GM23338 (cell line): Measurements from ENCODE around the gene MLLT10. TPM values are rescaled to one million over a fixed set of nuclear protein-coding genes. Genes with fewer than 3 reads are reported as not detected.

Experiments used
- ATAC-seq: fragments of 200-7000 bp; cut with Tn5 transposase; 3 replicates; pipeline ENCODE4 v1.9.1; 2020
- DNase-seq: peaks from one replicate; pipeline ENCODE4 v3.0.0-alpha.2; 2015; ENCODE audit warnings: low spot score
- H2AFZ ChIP-seq: fragments of 200-600 bp; sonication (generic); 2 replicates; pipeline ENCODE4 v1.8.0; 2016; ENCODE audit warnings: antibody characterized with exemption, mild to moderate bottlenecking, moderate library complexity
- H3F3A ChIP-seq: fragments of 200-600 bp; sonication (generic); replicated peaks from 2 replicates; pipeline ENCODE4 v1.8.0; 2017; ENCODE audit warnings: antibody characterized with exemption, mixed run types, low read depth
- H3K27ac ChIP-seq: fragments of 200-600 bp; sonication (generic); 2 replicates; pipeline ENCODE4 v1.6.1; 2016; ENCODE audit warnings: low read depth
- H3K27me3 ChIP-seq: fragments of 200-600 bp; sonication (generic); 2 replicates; pipeline ENCODE4 v1.8.0; 2016; ENCODE audit warnings: mild to moderate bottlenecking, mixed run types, moderate library complexity; ENCODE audit not compliant: insufficient read depth
- H3K36me3 ChIP-seq: fragments of 200-600 bp; sonication (generic); 2 replicates; pipeline ENCODE4 v1.8.0; 2016; ENCODE audit warnings: mild to moderate bottlenecking; ENCODE audit not compliant: insufficient read depth
- H3K4me1 ChIP-seq: fragments of 200-600 bp; sonication (generic); 2 replicates; pipeline ENCODE4 v1.8.0; 2016; ENCODE audit warnings: mild to moderate bottlenecking, moderate library complexity; ENCODE audit not compliant: insufficient read depth
- H3K4me2 ChIP-seq: fragments of 200-600 bp; sonication (generic); 2 replicates; pipeline ENCODE4 v1.7.1; 2017; ENCODE audit warnings: mixed run types
- H3K4me3 ChIP-seq: fragments of 200-600 bp; sonication (generic); 2 replicates; pipeline ENCODE4 v1.6.1; 2016; ENCODE audit warnings: mixed run types
- H3K79me2 ChIP-seq: fragments of 200-600 bp; sonication (generic); replicated peaks from 2 replicates; pipeline ENCODE4 v1.8.0; 2017; ENCODE audit warnings: mild to moderate bottlenecking; ENCODE audit not compliant: insufficient read depth
- H3K9me2 ChIP-seq: fragments of 200-600 bp; sonication (generic); 2 replicates; pipeline ENCODE4 v1.8.0; 2017; ENCODE audit not compliant: insufficient read depth
- H4K20me1 ChIP-seq: fragments of 200-600 bp; sonication (generic); replicated peaks from 2 replicates; pipeline ENCODE4 v1.8.0; 2017; ENCODE audit warnings: mild to moderate bottlenecking; ENCODE audit not compliant: insufficient read depth
- H3K27ac Mint-ChIP-seq: 2 replicates; pipeline ENCODE4 v1.8.0; 2020; ENCODE audit warnings: inconsistent platforms, mild to moderate bottlenecking, moderate library complexity, mixed read lengths
- H3K27me3 Mint-ChIP-seq: 3 replicates; pipeline ENCODE4 v1.8.0; 2022; ENCODE audit warnings: low read depth, mild to moderate bottlenecking, moderate library complexity, mixed read lengths, inconsistent platforms; ENCODE audit not compliant: insufficient read depth, poor library complexity
- H3K36me3 Mint-ChIP-seq: 3 replicates; pipeline ENCODE4 v1.8.0; 2021; ENCODE audit warnings: low read depth, mild to moderate bottlenecking, inconsistent platforms, moderate library complexity, mixed read lengths
- H3K4me1 Mint-ChIP-seq: 3 replicates; pipeline ENCODE4 v1.8.0; 2020; ENCODE audit warnings: mild to moderate bottlenecking, inconsistent platforms, mixed read lengths
- H3K4me3 Mint-ChIP-seq: 3 replicates; pipeline ENCODE4 v1.8.0; 2021; ENCODE audit warnings: moderate library complexity, mild to moderate bottlenecking, inconsistent platforms, mixed read lengths
- H3K9me3 Mint-ChIP-seq: 3 replicates; pipeline ENCODE4 v1.8.0; 2020; ENCODE audit warnings: moderate library complexity, mild to moderate bottlenecking, inconsistent platforms, mixed read lengths
- CTCF ChIP-seq, 2 experiments: fragments of 200-600 bp in 1 of 2; sonication (generic) in 1 of 2; conservative IDR thresholded peaks; 2 replicates each; pipeline versions ENCODE4 v1.5.1 to v1.6.1; 2016 to 2017; ENCODE audit warnings: antibody characterized with exemption in 2 of 2, low read depth in 2 of 2, mild to moderate bottlenecking in 2 of 2, moderate library complexity in 1 of 2
- ETS1 ChIP-seq: IDR thresholded peaks from 2 replicates; pipeline ENCODE4 v1.6.1; 2016; ENCODE audit warnings: antibody characterized with exemption
- EZH2phosphoT487 ChIP-seq: fragments of 200-600 bp; sonication (generic); IDR thresholded peaks from one replicate; pipeline ENCODE4 v1.8.1; 2018; ENCODE audit warnings: antibody characterized with exemption; ENCODE audit not compliant: unreplicated experiment
- NANOG ChIP-seq: IDR thresholded peaks from 2 replicates; pipeline ENCODE4 v1.6.1; 2016; ENCODE audit warnings: antibody characterized with exemption, borderline replicate concordance
- REST ChIP-seq: IDR thresholded peaks from one replicate; pipeline ENCODE4 v1.6.1; 2018; ENCODE audit warnings: antibody characterized with exemption; ENCODE audit not compliant: unreplicated experiment
- ZNF114 ChIP-seq: fragments of 250-450 bp; sonication (Bioruptor Pico); IDR thresholded peaks from 2 replicates; pipeline ENCODE4 v1.5.0; 2020; ENCODE audit warnings: mild to moderate bottlenecking, moderate library complexity
- ZNF331 ChIP-seq: fragments of 250-450 bp; sonication (Bioruptor Pico); IDR thresholded peaks from 2 replicates; pipeline ENCODE4 v1.5.0; 2020; ENCODE audit warnings: low read depth, mild to moderate bottlenecking, moderate library complexity
- polyA plus RNA-seq: library from polyadenylated mRNA; unstranded; fragments of >200 nt; fragmentation: Nextera tagmentation; extraction: Ambion mirVana; gene quantifications from 2 replicates; pipeline ENCODE4 v1.2.1, GENCODE V29; 2016
- total RNA-seq: library from RNA; depleted of rRNA; stranded (reverse); fragments of >200 nt; shearing (Covaris generic); gene quantifications from 2 replicates; pipeline ENCODE4 v1.2.3, GENCODE V29; 2014

Gene MLLT10
- total and polyA plus RNA-seq, 2 experiments from 2014 or later, result 28.8 to 55.4 TPM

GRCh38 chr10:21511946-21512572 lies 22.0 kb upstream of the MLLT10 start (continued):
- no peak for TF ChIP-seq ZNF331 (CRISPR knock-in tag)
- no peak for TF ChIP-seq CTCF (conservative IDR thresholded peaks at IDR 0.05; ENCODE audit: low read depth in 2 of 2)
- TF ChIP-seq EZH2phosphoT487, result no peak

GRCh38 chr10:21512573-21513404 lies 21.2 kb upstream of the MLLT10 start:
- no peaks in the 10 kb centered on the region for H3K9me2 ChIP-seq
- H3K36me3 ChIP-seq, result no peaks in the 10 kb centered on the region
- Mint-ChIP-seq H3K4me3 (peak overlapping the region; percentile 78), H3K36me3 (no peaks in the 10 kb centered on the region), H3K9me3 (no peaks in the 10 kb centered on the region; the same call in 2 of the 3 replicates), H3K4me1 (peaks cover 65% of the 10 kb centered on the region), H3K27me3 (peaks cover 38% of the 10 kb centered on the region), H3K27ac (no peak overlapping the region)
- TF ChIP-seq ETS1, result no peak
- TF ChIP-seq ZNF114 (CRISPR knock-in tag), result no peak
- no peak for TF ChIP-seq REST
- peak; percentile 88 for TF ChIP-seq NANOG
- no peak for TF ChIP-seq ZNF331 (CRISPR knock-in tag)
- H3K27me3 ChIP-seq, result peaks cover 43% of the 10 kb centered on the region
- H3F3A ChIP-seq, result peaks cover 11% of the 10 kb centered on the region
- peak overlapping the region; percentile 85 for H3K4me2 ChIP-seq
- H3K27ac ChIP-seq, result 0 out of 2 replicates have a peak overlapping the region, but pooled peaks have one; percentile 4
- no peak overlapping the region for H2AFZ ChIP-seq
- no peaks in the 10 kb centered on the region; the same call in 1 of the 2 replicates for H4K20me1 ChIP-seq
- H3K4me3 ChIP-seq, result peak overlapping the region; percentile 60
- ATAC-seq (no peak), DNase-seq (no peak)
- peaks cover 5% of the 10 kb centered on the region; the same call in 1 of the 2 replicates for H3K79me2 ChIP-seq
- H3K4me1 ChIP-seq, result peaks cover 55% of the 10 kb centered on the region
